ENCODE data around the gene DKC1.

The DKC1 gene

GRCh38 chrX:154804957-154805695 lies 42.5 kb downstream of the DKC1 start, which contains the start of gene MPP1:
TSS of gene MPP1 (minus strand) at chrX:154805485. CDS start at chrX:154805373, 112 bp downstream.
- TF ChIP-seq CTCF (IDR thresholded peaks at IDR 0.05; ENCODE audit: low read depth, low read length): no peak
- DNase-seq (ENCODE audit: extremely low read depth, low read depth): no peak

- no peak for DNase-seq (ENCODE audit: extremely low read depth, low read depth)
- TF ChIP-seq CTCF (IDR thresholded peaks at IDR 0.05; ENCODE audit: low read depth, low read length): no peak
Observed at GRCh38 chrX:154805696-154806091, 43.0 kb downstream of the DKC1 start.

- no peak for DNase-seq (ENCODE audit: extremely low read depth, low read depth)
- TF ChIP-seq CTCF (IDR thresholded peaks at IDR 0.05; ENCODE audit: low read depth, low read length): no peak
Observed at GRCh38 chrX:154806837-154807501, 44.3 kb downstream of the DKC1 start.

GRCh38 chrX:154809939-154810665 lies 47.4 kb downstream of the DKC1 start:
- DNase-seq (ENCODE audit: extremely low read depth, low read depth): no peak
- TF ChIP-seq CTCF (IDR thresholded peaks at IDR 0.05; ENCODE audit: low read depth, low read length): no peak

- DNase-seq (ENCODE audit: extremely low read depth, low read depth): no peak
- TF ChIP-seq CTCF (IDR thresholded peaks at IDR 0.05; ENCODE audit: low read depth, low read length): no peak
Observed at GRCh38 chrX:154812341-154813101, 49.9 kb downstream of the DKC1 start.

- TF ChIP-seq CTCF (IDR thresholded peaks at IDR 0.05; ENCODE audit: low read depth, low read length): no peak
Observed at GRCh38 chrX:154813801-154814200, 51.1 kb downstream of the DKC1 start.

More at GRCh38 chrX:154813801-154814200, 51.1 kb downstream of the DKC1 start:
- no peak for DNase-seq (ENCODE audit: extremely low read depth, low read depth)

Data from AG09319 (cell line).